Natural killer cell (primary cell): ENCODE data around the gene PPP3CA. TPM values are rescaled to one million over a fixed set of nuclear protein-coding genes. Genes with fewer than 3 reads are reported as not detected.

Source experiments
- ATAC-seq, 3 donors: fragments of 150-1000 bp in 2 of 3; fragments of 200-7000 bp in 1 of 3; cut with Tn5 transposase; 1 replicate in 1 of 3; 2 replicates in 2 of 3; pipeline ENCODE4 v1.10.0; 2021; ENCODE audit warnings: mild to moderate bottlenecking in 2 of 3, moderate library complexity in 2 of 3
- DNase-seq, 2 donors: peaks; one replicate each; pipeline versions ENCODE4 v3.0.0 to v3.0.0-alpha.2; 2013 to 2021; ENCODE audit warnings: mixed read lengths in 1 of 2
- H3K27ac ChIP-seq: one replicate; pipeline ENCODE4 v1.5.1; 2013; ENCODE audit warnings: mild to moderate bottlenecking, low read length
- H3K27me3 ChIP-seq: one replicate; pipeline ENCODE4 v1.6.1; 2013; ENCODE audit warnings: low read length; ENCODE audit not compliant: control insufficient read depth, insufficient read depth
- H3K36me3 ChIP-seq: one replicate; pipeline ENCODE4 v1.6.1; 2013; ENCODE audit warnings: low read length; ENCODE audit not compliant: control insufficient read depth, insufficient read depth
- H3K4me1 ChIP-seq: one replicate; pipeline ENCODE4 v1.6.1; 2013; ENCODE audit warnings: low read length; ENCODE audit not compliant: control insufficient read depth, insufficient read depth
- H3K4me3 ChIP-seq: one replicate; pipeline ENCODE4 v1.5.1; 2013; ENCODE audit warnings: low read length
- H3K9me3 ChIP-seq: one replicate; pipeline ENCODE4 v1.6.1; 2013; ENCODE audit warnings: low read length; ENCODE audit not compliant: control insufficient read depth, insufficient read depth
- H3K27ac Mint-ChIP-seq, 2 donors: one replicate each; pipeline ENCODE4 v1.8.0; 2022; ENCODE audit warnings: mild to moderate bottlenecking in 2 of 2, mixed read lengths in 2 of 2, moderate library complexity in 1 of 2
- H3K27me3 Mint-ChIP-seq, 2 donors: one replicate each; pipeline ENCODE4 v1.8.0; 2022; ENCODE audit warnings: low read depth in 2 of 2, mixed read lengths in 2 of 2
- H3K36me3 Mint-ChIP-seq: one replicate; pipeline ENCODE4 v1.8.0; 2022; ENCODE audit warnings: mixed read lengths
- H3K4me1 Mint-ChIP-seq, 2 donors: one replicate each; pipeline ENCODE4 v1.8.0; 2022; ENCODE audit warnings: mixed read lengths in 2 of 2
- H3K4me3 Mint-ChIP-seq: one replicate; pipeline ENCODE4 v1.8.0; 2022; ENCODE audit warnings: mild to moderate bottlenecking, moderate library complexity, mixed read lengths
- H3K9me3 Mint-ChIP-seq, 2 donors: one replicate each; pipeline ENCODE4 v1.8.0; 2022; ENCODE audit warnings: mixed read lengths in 2 of 2
- WGBS: methylation state at CpG from one replicate; pipeline ENCODE4 v1.1.7; 2013; ENCODE audit warnings: missing lambda C conversion rate; ENCODE audit not compliant: insufficient coverage; 5-methylcytosine and 5-hydroxymethylcytosine counted together
- intact Hi-C: fragments of 100-400 bp; cut with micrococcal nuclease; formaldehyde crosslinking; loops from one replicate; pipeline ENCODE4 v1.14.2; 2022
- total RNA-seq, 4 donors: library from RNA; stranded (reverse); fragments of 120-200 nt in 1 of 4; gene quantifications; one replicate each; pipeline versions ENCODE4 v1.2.3 to v1.2.4, GENCODE V29; 2013 to 2022
- TF ChIP-seq, protein P1 (sequence below): fragments of 200-600 bp; IDR thresholded peaks from one replicate; pipeline ENCODE4 v1.8.0; 2022; ENCODE audit warnings: antibody characterized with exemption

PPP3CA gene
- total RNA-seq, 3 donors from 2014 or later (not counting 1 experiment from before 2014, with no cell fraction given), result 53.1 to 73.1 (median 58.0) TPM

DNA sequence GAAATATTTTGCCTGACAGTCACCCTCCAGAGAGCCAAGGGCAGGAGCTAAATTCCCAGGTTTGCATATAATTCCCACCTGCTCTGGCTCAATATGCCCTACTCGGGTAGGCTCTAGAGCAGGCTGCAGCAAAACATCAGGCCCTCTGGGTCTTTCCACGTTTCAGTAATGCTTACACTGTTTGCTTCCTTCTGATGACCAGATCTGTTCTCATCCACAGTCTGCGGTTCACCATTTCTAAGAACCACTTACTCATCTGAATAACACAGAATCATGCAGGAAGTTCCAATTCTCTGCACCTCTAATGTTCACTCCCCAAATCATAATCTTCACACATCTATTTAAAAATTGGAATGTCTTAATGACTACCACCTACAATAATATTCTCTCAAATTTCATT lies 141.4 kb downstream of the PPP3CA start:
- H3K9me3 Mint-ChIP-seq, result no peaks in the 10 kb centered on the region
- H3K4me3 Mint-ChIP-seq, result peak overlapping the region; percentile 67
- intact Hi-C loops, result no loop called here
- no peaks in the 10 kb centered on the region for H3K36me3 Mint-ChIP-seq
- H3K36me3 ChIP-seq, result no peaks in the 10 kb centered on the region
- H3K27ac ChIP-seq, result peak overlapping the region; percentile 34
- H3K4me1 ChIP-seq, result peaks cover 9% of the 10 kb centered on the region
- no peaks in the 10 kb centered on the region for H3K27me3 Mint-ChIP-seq
- 2% methylated on average over 3 of the region's 3 CpGs for WGBS
- TF ChIP-seq, protein P1, sequence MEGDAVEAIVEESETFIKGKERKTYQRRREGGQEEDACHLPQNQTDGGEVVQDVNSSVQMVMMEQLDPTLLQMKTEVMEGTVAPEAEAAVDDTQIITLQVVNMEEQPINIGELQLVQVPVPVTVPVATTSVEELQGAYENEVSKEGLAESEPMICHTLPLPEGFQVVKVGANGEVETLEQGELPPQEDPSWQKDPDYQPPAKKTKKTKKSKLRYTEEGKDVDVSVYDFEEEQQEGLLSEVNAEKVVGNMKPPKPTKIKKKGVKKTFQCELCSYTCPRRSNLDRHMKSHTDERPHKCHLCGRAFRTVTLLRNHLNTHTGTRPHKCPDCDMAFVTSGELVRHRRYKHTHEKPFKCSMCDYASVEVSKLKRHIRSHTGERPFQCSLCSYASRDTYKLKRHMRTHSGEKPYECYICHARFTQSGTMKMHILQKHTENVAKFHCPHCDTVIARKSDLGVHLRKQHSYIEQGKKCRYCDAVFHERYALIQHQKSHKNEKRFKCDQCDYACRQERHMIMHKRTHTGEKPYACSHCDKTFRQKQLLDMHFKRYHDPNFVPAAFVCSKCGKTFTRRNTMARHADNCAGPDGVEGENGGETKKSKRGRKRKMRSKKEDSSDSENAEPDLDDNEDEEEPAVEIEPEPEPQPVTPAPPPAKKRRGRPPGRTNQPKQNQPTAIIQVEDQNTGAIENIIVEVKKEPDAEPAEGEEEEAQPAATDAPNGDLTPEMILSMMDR, result no peak
- H3K9me3 ChIP-seq, result no peaks in the 10 kb centered on the region
- H3K4me1 Mint-ChIP-seq, result peaks cover 49 to 59% of the 10 kb centered on the region in 2 donors
- H3K4me3 ChIP-seq, result no peak overlapping the region
- H3K27ac Mint-ChIP-seq, result peak overlapping the region; percentile 82 to 89
- ATAC-seq (peak; percentile 92 to 97 (median 94)), DNase-seq (peak in 1 of 2 donors; percentile 66)
- H3K27me3 ChIP-seq, result no peaks in the 10 kb centered on the region

- peaks cover 15% of the 10 kb centered on the region for H3K4me1 ChIP-seq
- WGBS, result 98% methylated on average over 2 of the region's 2 CpGs
- DNase-seq, result no peak
- no peaks in the 10 kb centered on the region for H3K9me3 ChIP-seq
- ATAC-seq, result no peak
- Mint-ChIP-seq H3K36me3 (no peaks in the 10 kb centered on the region), H3K27me3 (no peaks in the 10 kb centered on the region), H3K4me1 (peaks cover 73 to 77% of the 10 kb centered on the region in 2 donors), H3K27ac (peak overlapping the region in 1 of 2 donors; percentile 52), H3K4me3 (no peak overlapping the region), H3K9me3 (no peaks in the 10 kb centered on the region)
- intact Hi-C loops, result no loop called here
- no peak overlapping the region for H3K27ac ChIP-seq
- H3K36me3 ChIP-seq, result no peaks in the 10 kb centered on the region
- TF ChIP-seq, protein P1, result no peak
- no peak overlapping the region for H3K4me3 ChIP-seq
- no peaks in the 10 kb centered on the region for H3K27me3 ChIP-seq
Observed at GRCh38 chr4:101201421-101201820, 145.9 kb downstream of the PPP3CA start.

GRCh38 chr4:101200561-101200960 lies 146.8 kb downstream of the PPP3CA start:
- peaks cover 72 to 77% of the 10 kb centered on the region in 2 donors for H3K4me1 Mint-ChIP-seq
- H3K9me3 Mint-ChIP-seq, result no peaks in the 10 kb centered on the region
- 79% methylated on average over 4 of the region's 4 CpGs for WGBS
- no peak overlapping the region for H3K4me3 Mint-ChIP-seq
- H3K4me3 ChIP-seq, result no peak overlapping the region
- peaks cover 11% of the 10 kb centered on the region for H3K4me1 ChIP-seq
- H3K36me3 ChIP-seq, result no peaks in the 10 kb centered on the region
- H3K27me3 ChIP-seq, result no peaks in the 10 kb centered on the region
- peak overlapping the region; percentile 22 to 32 for H3K27ac Mint-ChIP-seq
- H3K27me3 Mint-ChIP-seq, result no peaks in the 10 kb centered on the region
- H3K36me3 Mint-ChIP-seq, result no peaks in the 10 kb centered on the region
- no peaks in the 10 kb centered on the region for H3K9me3 ChIP-seq
- no peak for DNase-seq
- intact Hi-C loops, result no loop called here
- no peak overlapping the region for H3K27ac ChIP-seq
- TF ChIP-seq, protein P1, result no peak
- ATAC-seq, result peak; percentile 24 to 57 (median 28)
